HL-60 (cell line): ENCODE results near the gene CAMTA1.

Experiments used
- CTCF ChIP-seq: IDR thresholded peaks from one replicate; pipeline ENCODE4 v1.5.1; 2011; ENCODE audit warnings: low read length, control low read depth, inconsistent platforms; ENCODE audit not compliant: insufficient read depth
- GABPA ChIP-seq: IDR thresholded peaks from 2 replicates; pipeline ENCODE4 v1.6.1; 2012; ENCODE audit warnings: low read depth

- TF ChIP-seq CTCF (no peak), GABPA (no peak)
These were observed 620.7 kb downstream of the CAMTA1 start for GRCh38 chr1:7405844-7406500.
